HG03025 (cell line): ENCODE measurements around the gene DMAP1.

ENCODE experiments used
- ATAC-seq: cut with Tn5 transposase; IDR thresholded peaks from one replicate; pipeline ENCODE4 v1.9.1; 2021; ENCODE audit warnings: mild to moderate bottlenecking, moderate library complexity; ENCODE audit not compliant: unreplicated experiment, low FRiP score

Gene DMAP1

GRCh38 chr1:44251989-44252671 lies 38.9 kb downstream of the DMAP1 start:
- ATAC-seq, result no peak

- no peak for ATAC-seq
These were observed 41.2 kb downstream of the DMAP1 start for GRCh38 chr1:44254392-44254910.

GRCh38 chr1:44256762-44257554 lies 43.7 kb downstream of the DMAP1 start:
- ATAC-seq, result no peak

GRCh38 chr1:44259090-44259489 lies 45.8 kb downstream of the DMAP1 start:
- ATAC-seq, result no peak

- no peak for ATAC-seq
These were observed 47.5 kb downstream of the DMAP1 start for GRCh38 chr1:44260792-44261170.

- no peak for ATAC-seq
These were observed 48.0 kb downstream of the DMAP1 start for GRCh38 chr1:44261171-44261817.

GRCh38 chr1:44261962-44262361 lies 48.7 kb downstream of the DMAP1 start:
- no peak for ATAC-seq

- no peak for ATAC-seq
These were observed 49.1 kb downstream of the DMAP1 start for GRCh38 chr1:44262414-44262813.

GRCh38 chr1:44262816-44263567 lies 49.7 kb downstream of the DMAP1 start:
- no peak for ATAC-seq

- no peak for ATAC-seq
These were observed 50.5 kb downstream of the DMAP1 start for GRCh38 chr1:44263568-44264450.

- no peak for ATAC-seq
These were observed 51.1 kb downstream of the DMAP1 start for GRCh38 chr1:44264451-44264771.

GRCh38 chr1:44265656-44266358 lies 52.5 kb downstream of the DMAP1 start:
- ATAC-seq, result no peak

GRCh38 chr1:44266400-44267344 lies 53.4 kb downstream of the DMAP1 start:
- ATAC-seq, result no peak

- ATAC-seq, result no peak
These were observed 54.2 kb downstream of the DMAP1 start for GRCh38 chr1:44267438-44267837.

GRCh38 chr1:44268054-44268453 lies 54.8 kb downstream of the DMAP1 start:
- no peak for ATAC-seq
